ENCODE results near the gene USP9Y.

DNA sequence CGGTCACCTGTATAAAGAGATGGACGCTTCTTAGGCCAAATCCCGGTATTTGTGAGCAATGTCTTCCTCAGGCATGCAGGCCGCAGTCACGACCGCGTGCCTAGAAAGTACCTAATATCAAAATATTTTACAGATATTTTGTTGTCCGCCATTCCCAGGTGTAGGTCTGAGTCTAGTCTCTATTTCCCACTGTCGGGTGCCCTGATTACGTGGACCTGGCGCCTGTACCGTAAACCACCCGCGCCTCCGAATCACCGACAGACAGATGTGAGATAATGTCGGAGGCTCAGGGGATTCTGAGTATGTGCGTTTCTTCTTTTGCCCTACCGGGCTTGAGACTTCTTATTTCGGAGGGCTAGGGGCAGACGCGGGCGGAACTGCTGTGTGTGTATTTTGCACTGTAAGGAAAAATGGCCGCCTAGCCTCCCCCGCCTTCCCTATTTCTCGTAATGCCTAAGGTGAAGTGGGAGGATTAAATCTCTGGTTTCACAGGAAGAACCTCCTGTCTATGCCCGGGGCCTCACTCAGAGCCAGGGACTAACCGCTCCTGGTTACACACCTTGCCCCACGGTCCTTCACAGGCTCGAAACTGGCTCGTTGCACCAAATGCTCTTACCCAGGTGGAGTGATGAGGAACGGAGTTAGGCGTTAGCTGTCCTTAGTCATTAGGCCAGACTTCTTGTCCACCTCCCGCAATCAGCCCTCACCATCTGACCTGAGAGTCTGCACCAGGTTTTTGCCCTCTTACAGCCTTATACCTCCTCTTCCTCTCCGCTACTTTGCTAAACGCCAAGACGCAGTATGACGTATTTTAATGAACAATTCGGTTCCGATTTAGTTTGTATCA lies 38.1 kb upstream of the USP9Y start:
- TF ChIP-seq POLR2A (IDR thresholded peaks at IDR 0.05) (no peak), POLR2AphosphoS5 (IDR thresholded peaks at IDR 0.05) (no peak), EP300 (IDR thresholded peaks at IDR 0.05) (no peak)
- TF ChIP-seq, protein P1, sequence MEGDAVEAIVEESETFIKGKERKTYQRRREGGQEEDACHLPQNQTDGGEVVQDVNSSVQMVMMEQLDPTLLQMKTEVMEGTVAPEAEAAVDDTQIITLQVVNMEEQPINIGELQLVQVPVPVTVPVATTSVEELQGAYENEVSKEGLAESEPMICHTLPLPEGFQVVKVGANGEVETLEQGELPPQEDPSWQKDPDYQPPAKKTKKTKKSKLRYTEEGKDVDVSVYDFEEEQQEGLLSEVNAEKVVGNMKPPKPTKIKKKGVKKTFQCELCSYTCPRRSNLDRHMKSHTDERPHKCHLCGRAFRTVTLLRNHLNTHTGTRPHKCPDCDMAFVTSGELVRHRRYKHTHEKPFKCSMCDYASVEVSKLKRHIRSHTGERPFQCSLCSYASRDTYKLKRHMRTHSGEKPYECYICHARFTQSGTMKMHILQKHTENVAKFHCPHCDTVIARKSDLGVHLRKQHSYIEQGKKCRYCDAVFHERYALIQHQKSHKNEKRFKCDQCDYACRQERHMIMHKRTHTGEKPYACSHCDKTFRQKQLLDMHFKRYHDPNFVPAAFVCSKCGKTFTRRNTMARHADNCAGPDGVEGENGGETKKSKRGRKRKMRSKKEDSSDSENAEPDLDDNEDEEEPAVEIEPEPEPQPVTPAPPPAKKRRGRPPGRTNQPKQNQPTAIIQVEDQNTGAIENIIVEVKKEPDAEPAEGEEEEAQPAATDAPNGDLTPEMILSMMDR (IDR thresholded peaks at IDR 0.05) = no peak

Data from gastroesophageal sphincter (tissue), 3 donors.